GM13976 (cell line): ENCODE measurements around the gene TRMT10C.
A peak's percentile ranks its signal among the peaks of the same experiment; 100 is the strongest.

ENCODE experiments used
- DNase-seq: peaks from one replicate; pipeline ENCODE4 v3.0.0; 2012; ENCODE audit warnings: low spot score
- CTCF ChIP-seq: IDR thresholded peaks from 2 replicates; pipeline ENCODE4 v1.5.1; 2012; ENCODE audit warnings: borderline replicate concordance, mild to moderate bottlenecking; ENCODE audit not compliant: insufficient read depth; ENCODE audit errors: extremely low read depth, missing control alignments, control extremely low read depth
- in situ Hi-C: fragments of 300-500 bp; cut with MboI; formaldehyde crosslinking; loops from one replicate; pipeline ENCODE4 v1.12.0; 2022; ENCODE audit warnings: low sequenced_read_pairs, mixed read lengths, inconsistent platforms; ENCODE audit not compliant: unreplicated experiment

Gene TRMT10C

DNA sequence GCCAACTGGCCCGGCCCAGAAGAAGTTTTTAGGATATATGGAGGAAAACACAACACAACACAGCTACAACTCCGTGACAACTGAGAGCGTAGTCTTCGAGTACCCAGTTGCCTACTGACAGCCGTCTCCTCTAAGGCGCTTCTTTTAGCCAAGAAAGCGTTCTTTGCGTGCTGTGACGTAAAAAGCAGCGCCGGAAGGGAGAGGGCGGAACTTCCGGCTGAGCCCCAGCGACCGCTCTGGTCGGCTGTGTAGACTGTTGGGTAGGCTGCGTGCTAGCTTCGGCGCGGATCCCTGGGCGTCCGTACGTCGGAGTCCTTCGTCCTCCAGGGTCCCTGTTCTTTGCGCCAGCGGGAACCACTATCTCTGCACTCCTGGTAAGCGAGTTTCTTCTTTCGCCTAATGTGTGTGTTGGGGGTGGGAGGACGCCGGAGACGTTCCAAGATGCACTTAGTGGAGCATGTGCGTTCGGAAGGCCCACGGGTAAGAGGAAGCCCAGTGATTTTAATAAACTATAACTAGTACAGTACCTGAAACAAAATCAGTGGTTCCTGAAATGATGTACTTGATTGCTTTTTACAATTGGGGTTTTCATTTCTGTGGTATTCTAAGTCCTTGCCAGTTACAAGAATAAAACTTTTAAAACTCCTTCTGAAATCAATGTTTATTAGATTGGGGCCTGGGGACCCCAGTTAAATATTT is at the start of gene TRMT10C:
TRMT10C (plus strand) TSS at position 239 of the 699 bp plus-strand sequence. CDS start 2,914 bp downstream, outside the sequence.
- TF ChIP-seq CTCF = no peak
- peak; percentile 95 for DNase-seq

DNA sequence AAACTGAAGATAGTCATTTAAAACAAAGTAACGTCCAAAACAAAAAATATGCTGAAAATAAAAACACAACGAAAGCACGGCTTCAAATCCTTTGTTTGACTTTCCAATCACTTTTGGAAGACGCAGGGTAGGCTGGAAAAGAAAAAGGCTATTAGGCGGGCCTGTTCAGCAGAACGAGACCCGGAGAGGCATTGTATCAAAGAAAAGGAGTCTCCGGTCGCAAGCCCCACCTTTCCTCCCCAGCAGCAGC is 49.3 kb upstream of the TRMT10C start:
- in situ Hi-C loops = no loop called here
- DNase-seq = no peak
- no peak for TF ChIP-seq CTCF

More for the DNA sequence above, at the start of gene TRMT10C:
- in situ Hi-C loops = no loop called here

- in situ Hi-C loops = no loop called here
- DNase-seq = peak; percentile 87
- TF ChIP-seq CTCF = no peak
These were observed 48.8 kb upstream of the TRMT10C start, which contains the start of gene SENP7 for GRCh38 chr3:101512646-101513418. SENP7 (minus strand) TSS chr3:101513212; CDS start chr3:101513130, 82 bp downstream.

DNA sequence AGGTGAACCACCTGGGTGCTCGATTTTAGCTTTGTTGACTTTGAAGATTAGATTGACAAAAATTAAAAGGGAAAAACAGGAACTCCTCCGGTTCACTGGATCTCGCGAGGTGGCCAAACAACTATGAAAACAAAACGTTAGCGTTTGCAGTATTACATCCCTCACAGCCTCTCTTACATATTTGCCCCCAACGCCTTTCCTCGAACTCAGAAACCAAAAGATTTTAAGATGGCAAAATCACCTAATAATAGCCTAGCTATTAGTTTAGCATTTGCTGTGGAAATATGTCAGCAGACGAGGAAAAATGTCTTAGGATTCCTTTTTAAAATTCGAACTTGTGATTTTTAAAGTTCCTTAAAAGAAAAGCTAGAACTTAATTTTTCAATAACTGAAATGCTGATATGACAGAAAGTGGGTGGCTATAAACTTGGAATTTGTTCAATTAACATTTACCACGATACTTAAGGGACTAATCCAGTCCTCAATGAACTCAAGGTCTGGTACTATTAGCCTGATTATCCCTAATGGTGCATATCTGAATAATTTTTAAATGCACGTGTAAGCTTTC is 48.2 kb upstream of the TRMT10C start:
- peak; percentile 74 for DNase-seq
- in situ Hi-C loops = no loop called here
- TF ChIP-seq CTCF = no peak

- in situ Hi-C loops = no loop called here
- TF ChIP-seq CTCF = no peak
- peak; percentile 63 for DNase-seq
These were observed 43.2 kb upstream of the TRMT10C start for GRCh38 chr3:101518421-101518871.

DNA sequence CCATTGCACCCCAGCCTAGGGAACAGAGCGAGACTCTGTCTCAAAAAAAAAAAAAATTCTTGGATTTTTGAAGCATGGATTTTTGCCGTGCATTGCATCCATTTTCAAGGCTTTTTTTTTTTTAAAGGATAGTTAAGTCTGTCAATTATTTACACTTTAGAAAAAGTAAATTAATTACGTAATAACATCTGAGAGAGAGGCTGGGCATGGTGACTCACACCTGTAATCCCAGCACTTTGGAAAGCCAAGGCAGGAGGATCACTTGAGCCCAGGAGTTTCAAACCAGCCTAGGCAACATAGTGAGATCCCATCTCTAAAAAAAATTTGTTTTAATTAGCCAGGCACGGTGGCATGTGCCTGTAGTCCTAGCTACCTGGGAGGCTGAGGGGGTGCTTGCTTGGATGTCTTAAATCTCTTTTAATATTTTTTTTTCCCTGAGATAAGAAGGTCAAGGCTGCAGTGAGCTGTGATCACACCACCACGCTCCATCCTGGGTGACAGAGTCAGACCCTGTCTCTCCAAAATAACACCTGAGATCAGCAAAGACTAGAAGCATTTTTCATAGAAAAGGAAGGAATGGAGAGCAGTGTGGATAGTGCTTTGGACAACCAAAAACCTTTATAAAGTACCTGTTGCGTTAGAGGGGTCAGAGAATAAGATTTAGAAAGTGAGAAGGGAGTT is 41.8 kb upstream of the TRMT10C start:
- in situ Hi-C loops = no loop called here
- no peak for DNase-seq
- TF ChIP-seq CTCF = no peak
